ENCODE data around the gene AK5.
"Not testable (repeated sequence)": the region's sequence is repeated elsewhere in the genome, so short reads cannot be mapped to it uniquely, and the experiment has no call there.

The AK5 gene

DNA sequence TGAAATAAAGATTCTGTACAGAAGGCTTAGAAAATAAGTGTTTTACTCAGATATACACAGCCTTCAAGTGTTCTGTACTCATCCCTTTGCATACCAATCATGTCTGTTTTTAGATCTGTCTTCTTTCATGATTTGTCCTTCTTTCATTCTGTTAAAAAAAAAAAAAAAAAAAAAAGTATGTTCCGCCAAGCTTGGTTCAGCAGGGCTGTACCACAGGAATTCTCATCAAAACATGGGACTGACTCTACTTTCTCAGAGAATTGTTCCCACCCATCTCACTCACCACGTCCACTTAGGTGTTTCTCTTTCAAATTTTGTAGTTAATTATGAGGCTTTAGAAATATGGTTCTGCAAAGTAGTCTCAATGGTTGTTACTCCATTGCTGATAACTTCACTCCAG lies 119.0 kb downstream of the AK5 start:
- peak; percentile 71 for DNase-seq (ENCODE audit: low read depth)
- TF ChIP-seq, protein P1, sequence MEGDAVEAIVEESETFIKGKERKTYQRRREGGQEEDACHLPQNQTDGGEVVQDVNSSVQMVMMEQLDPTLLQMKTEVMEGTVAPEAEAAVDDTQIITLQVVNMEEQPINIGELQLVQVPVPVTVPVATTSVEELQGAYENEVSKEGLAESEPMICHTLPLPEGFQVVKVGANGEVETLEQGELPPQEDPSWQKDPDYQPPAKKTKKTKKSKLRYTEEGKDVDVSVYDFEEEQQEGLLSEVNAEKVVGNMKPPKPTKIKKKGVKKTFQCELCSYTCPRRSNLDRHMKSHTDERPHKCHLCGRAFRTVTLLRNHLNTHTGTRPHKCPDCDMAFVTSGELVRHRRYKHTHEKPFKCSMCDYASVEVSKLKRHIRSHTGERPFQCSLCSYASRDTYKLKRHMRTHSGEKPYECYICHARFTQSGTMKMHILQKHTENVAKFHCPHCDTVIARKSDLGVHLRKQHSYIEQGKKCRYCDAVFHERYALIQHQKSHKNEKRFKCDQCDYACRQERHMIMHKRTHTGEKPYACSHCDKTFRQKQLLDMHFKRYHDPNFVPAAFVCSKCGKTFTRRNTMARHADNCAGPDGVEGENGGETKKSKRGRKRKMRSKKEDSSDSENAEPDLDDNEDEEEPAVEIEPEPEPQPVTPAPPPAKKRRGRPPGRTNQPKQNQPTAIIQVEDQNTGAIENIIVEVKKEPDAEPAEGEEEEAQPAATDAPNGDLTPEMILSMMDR (conservative IDR thresholded peaks at IDR 0.05; ENCODE audit: low read depth, low read length), result no peak
- H3K4me3 ChIP-seq (ENCODE audit: low read depth, low read length), result no peak overlapping the region

DNA sequence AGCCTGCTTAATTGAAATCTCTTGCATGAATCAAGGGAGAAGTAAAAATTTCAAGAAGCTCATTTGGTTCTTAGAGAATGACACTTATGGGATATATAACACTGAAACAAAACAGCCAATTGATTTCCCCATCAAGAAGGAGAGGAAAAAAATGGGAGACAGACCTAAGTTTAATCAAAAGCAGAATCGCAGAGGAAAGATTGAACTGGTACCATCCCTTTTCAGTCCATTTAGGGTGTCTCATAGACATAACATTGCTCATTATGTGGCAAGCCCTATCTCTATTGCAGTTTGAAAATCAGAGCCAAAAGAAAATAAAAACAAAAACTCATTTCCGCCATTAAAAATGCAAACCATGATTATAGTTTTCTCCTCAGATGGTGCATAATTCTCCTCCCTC lies 119.6 kb downstream of the AK5 start:
- H3K4me3 ChIP-seq (ENCODE audit: low read depth, low read length), result no peak overlapping the region
- no peak for DNase-seq (ENCODE audit: low read depth)
- TF ChIP-seq, protein P1 (conservative IDR thresholded peaks at IDR 0.05; ENCODE audit: low read depth, low read length), result no peak

DNA sequence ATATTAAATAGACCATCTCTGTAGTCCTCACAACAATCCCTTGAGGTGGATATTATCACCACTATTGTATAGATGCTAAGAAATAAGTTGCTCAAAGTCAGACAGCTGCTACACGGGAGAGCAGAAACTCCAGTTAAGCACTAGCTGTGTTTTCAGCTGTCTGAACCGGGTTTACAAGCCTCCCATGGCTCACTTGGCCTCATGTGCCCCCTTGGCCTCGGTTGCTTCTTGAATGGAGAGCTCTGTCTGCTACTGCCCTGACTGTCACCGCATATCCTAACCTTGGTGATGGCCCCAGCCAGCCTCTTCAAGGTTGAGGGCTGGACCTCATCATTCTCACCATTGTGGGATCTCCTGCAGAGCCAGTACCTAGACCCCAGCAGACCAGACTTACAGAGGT lies 123.4 kb downstream of the AK5 start:
- no peak overlapping the region for H3K4me3 ChIP-seq (ENCODE audit: low read depth, low read length)
- TF ChIP-seq, protein P1 (conservative IDR thresholded peaks at IDR 0.05; ENCODE audit: low read depth, low read length), result no peak
- no peak for DNase-seq (ENCODE audit: low read depth)

DNA sequence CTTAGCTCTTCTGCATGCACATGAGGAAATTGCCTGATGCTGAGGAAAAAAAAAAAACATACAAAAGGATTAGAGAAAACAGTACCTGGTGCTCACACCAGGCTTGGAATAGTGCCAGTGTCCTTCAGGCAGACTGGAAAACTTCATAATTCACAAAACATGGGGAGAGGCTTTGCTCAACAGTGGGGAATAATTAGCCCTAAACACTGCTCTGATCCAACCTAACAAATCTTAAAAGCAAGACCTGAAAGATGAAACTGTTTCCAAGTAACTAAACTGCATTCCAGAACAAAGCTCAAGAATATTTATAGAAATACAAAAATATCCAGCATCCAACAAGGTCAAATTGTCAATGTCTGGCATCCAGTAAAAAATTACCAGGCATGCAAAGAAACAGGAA lies 124.8 kb downstream of the AK5 start:
- TF ChIP-seq, protein P1 (conservative IDR thresholded peaks at IDR 0.05; ENCODE audit: low read depth, low read length), result no peak
- peak; percentile 44 for DNase-seq (ENCODE audit: low read depth)
- no peak overlapping the region for H3K4me3 ChIP-seq (ENCODE audit: low read depth, low read length)

DNA sequence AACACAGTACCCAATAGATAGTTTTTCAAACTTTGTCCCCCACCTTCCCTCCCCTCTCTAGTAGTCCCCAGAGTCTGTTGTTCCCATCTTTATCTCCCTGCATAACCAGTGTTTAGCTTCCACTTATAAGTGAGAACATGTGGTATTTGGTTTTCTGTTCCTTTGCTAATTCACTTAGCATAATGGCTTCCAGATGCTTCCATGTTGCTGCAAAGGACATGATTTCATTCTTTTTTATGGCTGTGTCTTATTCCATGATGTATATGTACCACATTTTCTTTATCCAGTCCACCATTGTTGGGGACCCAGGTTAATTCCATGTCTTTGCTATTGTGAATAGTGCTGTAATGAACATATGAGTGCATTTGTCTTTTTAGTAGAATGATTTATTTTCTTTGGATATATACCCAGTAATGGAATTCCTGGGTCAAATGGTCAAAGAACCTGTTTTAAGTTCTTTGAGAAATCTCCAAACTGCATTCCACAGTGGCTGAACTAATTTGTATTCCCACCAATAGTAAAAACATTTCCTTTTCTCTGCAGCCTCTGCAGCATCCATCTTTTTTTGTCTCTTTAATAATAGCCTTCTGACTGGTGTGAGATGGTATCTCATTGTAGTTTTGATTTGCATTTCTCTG lies 126.0 kb downstream of the AK5 start:
- DNase-seq (ENCODE audit: low read depth), result peak; percentile 64
- TF ChIP-seq, protein P1 (conservative IDR thresholded peaks at IDR 0.05; ENCODE audit: low read depth, low read length), result no peak
- no peak overlapping the region for H3K4me3 ChIP-seq (ENCODE audit: low read depth, low read length)

DNA sequence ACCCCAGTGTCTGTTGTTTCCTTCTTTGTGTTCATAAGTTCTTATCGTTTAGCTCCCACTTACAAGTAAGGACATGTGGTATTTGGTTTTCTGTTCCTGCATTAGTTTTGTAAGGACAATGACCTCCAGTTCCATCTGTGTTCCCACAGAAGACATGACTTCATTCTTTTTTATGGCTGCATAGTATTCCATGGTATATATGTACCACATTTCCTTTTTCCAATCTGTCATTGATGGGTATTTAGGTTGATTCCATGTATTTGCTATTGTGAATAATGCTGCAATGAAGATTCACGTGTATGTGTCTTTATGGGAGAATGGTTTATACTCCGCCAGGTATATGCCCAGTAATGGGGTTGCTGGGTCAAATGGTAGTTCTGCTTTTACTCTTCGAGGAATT lies 127.1 kb downstream of the AK5 start:
- DNase-seq (ENCODE audit: low read depth), result not testable (repeated sequence)

DNA sequence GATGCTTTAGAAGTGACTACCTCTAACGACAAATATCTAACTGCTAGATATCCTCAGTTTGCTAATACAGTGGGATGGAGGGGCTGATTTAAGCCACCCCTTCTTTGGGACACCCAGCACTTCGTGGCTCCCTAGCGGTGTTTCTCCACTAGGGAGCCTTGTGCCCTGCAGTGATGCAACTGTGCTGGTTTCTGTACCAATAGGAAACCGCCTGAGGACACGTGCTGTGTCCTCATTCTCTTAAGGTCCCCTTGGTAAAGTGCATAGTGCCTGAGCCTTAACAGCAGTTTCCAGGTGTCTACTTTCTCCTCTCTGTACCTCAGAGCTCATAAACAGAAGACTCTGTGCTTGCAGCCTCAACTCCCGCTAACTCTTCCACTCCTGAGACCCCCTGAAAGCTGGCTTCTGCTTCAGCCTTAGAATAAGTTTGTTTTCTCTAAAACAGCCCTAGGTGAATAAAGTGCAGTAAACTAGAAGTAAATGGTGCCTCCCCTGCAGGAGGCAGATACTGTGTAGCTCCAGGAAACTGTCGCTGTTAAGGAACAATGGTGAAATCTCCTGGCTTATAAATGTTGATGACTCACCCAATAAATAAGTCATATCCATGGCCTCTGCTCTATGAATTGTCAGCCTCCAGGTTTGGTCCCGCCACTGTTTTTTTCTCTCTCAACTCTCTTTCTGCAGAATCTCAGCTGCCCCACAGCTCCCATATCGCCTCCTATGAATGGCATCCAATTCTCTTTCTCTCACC lies 130.4 kb downstream of the AK5 start:
- TF ChIP-seq, protein P1 (conservative IDR thresholded peaks at IDR 0.05; ENCODE audit: low read depth, low read length), result no peak
- H3K4me3 ChIP-seq (ENCODE audit: low read depth, low read length), result no peak overlapping the region
- DNase-seq (ENCODE audit: low read depth), result peak; percentile 21

More for the DNA sequence above, 127.1 kb downstream of the AK5 start:
- H3K4me3 ChIP-seq (ENCODE audit: low read depth, low read length), result not testable (repeated sequence)
